ENCODE results near the gene GPRC6A. TPM values are rescaled to one million over a fixed set of nuclear protein-coding genes. Genes with fewer than 3 reads are reported as not detected.

The GPRC6A gene
- total and polyA plus RNA-seq, 4 donors, result not detected

DNA sequence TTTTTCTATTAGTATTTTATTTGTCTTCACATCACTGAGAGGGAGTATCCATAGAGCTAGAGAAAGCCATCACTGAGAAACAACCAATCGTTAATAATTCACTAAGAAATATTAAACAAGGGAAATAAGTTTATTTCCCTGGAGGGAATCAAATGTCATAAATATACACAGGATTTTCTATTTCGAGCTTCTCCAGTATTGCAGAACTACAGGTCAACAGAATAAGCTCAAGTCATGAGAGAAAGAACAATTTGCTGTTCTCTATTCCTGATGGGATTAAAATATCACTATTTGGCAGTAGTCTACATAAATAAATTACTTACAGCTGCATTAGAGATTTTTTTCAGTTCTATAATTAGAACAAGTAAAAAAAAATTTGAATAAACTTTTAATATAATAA lies 61.2 kb downstream of the GPRC6A start:
- H3K27ac ChIP-seq (ENCODE audit: low read depth in 1 of 2, low read length in 2 of 2), result no peak overlapping the region
- WGBS, result 75% methylated on average over 2 of the region's 2 CpGs
- no peak for TF ChIP-seq YY1 (IDR thresholded peaks at IDR 0.05)
- no peak for TF ChIP-seq HNF4A (conservative IDR thresholded peaks at IDR 0.05)
- TF ChIP-seq, protein P1, sequence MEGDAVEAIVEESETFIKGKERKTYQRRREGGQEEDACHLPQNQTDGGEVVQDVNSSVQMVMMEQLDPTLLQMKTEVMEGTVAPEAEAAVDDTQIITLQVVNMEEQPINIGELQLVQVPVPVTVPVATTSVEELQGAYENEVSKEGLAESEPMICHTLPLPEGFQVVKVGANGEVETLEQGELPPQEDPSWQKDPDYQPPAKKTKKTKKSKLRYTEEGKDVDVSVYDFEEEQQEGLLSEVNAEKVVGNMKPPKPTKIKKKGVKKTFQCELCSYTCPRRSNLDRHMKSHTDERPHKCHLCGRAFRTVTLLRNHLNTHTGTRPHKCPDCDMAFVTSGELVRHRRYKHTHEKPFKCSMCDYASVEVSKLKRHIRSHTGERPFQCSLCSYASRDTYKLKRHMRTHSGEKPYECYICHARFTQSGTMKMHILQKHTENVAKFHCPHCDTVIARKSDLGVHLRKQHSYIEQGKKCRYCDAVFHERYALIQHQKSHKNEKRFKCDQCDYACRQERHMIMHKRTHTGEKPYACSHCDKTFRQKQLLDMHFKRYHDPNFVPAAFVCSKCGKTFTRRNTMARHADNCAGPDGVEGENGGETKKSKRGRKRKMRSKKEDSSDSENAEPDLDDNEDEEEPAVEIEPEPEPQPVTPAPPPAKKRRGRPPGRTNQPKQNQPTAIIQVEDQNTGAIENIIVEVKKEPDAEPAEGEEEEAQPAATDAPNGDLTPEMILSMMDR (IDR thresholded peaks at IDR 0.05; ENCODE audit: low read depth, low read length, missing input control), result no peak
- TF ChIP-seq, protein P2, sequence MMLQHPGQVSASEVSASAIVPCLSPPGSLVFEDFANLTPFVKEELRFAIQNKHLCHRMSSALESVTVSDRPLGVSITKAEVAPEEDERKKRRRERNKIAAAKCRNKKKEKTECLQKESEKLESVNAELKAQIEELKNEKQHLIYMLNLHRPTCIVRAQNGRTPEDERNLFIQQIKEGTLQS (IDR thresholded peaks at IDR 0.05), result no peak
- no peak for TF ChIP-seq FOXA2 (IDR thresholded peaks at IDR 0.05)
- TF ChIP-seq, protein P3, sequence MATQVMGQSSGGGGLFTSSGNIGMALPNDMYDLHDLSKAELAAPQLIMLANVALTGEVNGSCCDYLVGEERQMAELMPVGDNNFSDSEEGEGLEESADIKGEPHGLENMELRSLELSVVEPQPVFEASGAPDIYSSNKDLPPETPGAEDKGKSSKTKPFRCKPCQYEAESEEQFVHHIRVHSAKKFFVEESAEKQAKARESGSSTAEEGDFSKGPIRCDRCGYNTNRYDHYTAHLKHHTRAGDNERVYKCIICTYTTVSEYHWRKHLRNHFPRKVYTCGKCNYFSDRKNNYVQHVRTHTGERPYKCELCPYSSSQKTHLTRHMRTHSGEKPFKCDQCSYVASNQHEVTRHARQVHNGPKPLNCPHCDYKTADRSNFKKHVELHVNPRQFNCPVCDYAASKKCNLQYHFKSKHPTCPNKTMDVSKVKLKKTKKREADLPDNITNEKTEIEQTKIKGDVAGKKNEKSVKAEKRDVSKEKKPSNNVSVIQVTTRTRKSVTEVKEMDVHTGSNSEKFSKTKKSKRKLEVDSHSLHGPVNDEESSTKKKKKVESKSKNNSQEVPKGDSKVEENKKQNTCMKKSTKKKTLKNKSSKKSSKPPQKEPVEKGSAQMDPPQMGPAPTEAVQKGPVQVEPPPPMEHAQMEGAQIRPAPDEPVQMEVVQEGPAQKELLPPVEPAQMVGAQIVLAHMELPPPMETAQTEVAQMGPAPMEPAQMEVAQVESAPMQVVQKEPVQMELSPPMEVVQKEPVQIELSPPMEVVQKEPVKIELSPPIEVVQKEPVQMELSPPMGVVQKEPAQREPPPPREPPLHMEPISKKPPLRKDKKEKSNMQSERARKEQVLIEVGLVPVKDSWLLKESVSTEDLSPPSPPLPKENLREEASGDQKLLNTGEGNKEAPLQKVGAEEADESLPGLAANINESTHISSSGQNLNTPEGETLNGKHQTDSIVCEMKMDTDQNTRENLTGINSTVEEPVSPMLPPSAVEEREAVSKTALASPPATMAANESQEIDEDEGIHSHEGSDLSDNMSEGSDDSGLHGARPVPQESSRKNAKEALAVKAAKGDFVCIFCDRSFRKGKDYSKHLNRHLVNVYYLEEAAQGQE (IDR thresholded peaks at IDR 0.05), result no peak
- TF ChIP-seq, protein P4, sequence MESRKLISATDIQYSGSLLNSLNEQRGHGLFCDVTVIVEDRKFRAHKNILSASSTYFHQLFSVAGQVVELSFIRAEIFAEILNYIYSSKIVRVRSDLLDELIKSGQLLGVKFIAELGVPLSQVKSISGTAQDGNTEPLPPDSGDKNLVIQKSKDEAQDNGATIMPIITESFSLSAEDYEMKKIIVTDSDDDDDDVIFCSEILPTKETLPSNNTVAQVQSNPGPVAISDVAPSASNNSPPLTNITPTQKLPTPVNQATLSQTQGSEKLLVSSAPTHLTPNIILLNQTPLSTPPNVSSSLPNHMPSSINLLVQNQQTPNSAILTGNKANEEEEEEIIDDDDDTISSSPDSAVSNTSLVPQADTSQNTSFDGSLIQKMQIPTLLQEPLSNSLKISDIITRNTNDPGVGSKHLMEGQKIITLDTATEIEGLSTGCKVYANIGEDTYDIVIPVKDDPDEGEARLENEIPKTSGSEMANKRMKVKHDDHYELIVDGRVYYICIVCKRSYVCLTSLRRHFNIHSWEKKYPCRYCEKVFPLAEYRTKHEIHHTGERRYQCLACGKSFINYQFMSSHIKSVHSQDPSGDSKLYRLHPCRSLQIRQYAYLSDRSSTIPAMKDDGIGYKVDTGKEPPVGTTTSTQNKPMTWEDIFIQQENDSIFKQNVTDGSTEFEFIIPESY (IDR thresholded peaks at IDR 0.05), result no peak
- TF ChIP-seq, protein P5, sequence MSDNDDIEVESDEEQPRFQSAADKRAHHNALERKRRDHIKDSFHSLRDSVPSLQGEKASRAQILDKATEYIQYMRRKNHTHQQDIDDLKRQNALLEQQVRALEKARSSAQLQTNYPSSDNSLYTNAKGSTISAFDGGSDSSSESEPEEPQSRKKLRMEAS (IDR thresholded peaks at IDR 0.05), result no peak

DNA sequence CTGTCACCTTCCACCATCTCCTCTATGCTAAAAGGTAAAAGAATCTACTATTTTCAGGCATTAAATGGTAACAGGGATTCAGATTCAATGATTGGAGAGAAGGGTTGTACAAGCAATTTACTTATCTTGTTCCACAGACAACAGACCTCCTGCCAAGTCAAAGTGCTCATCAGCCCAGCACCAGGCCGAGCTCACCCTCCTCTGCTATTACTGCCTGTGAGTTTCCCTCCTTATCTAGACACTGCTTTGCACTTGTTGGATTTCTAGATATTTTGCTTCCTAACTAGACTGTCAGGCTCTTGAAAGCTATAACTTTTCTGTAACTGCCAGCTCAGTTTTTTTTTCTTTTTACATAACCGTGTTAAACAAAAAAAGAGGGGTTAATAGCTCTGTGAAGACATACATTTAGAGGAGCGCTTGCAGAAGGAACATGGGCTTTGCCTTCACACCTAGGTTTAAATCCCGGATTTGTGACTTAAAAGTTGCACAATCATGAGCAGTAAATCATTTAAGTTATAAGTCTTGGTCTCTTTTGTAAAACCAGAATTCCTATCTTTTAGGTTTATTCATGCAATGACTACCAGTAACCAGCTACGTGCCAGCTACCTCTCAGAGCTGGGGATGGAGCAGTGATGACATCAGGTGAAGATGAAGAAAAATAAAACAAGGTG lies 62.2 kb downstream of the GPRC6A start:
- H3K9me3 ChIP-seq (ENCODE audit: control insufficient read depth in 4 of 4, low read length in 3 of 4), result no peaks in the 10 kb centered on the region
- no peaks in the 10 kb centered on the region for H3K36me3 ChIP-seq (ENCODE audit: control insufficient read depth in 4 of 4, insufficient read depth in 3 of 4, low read depth in 1 of 4, low read length in 3 of 4)
- H3K27ac ChIP-seq (ENCODE audit: low read depth in 1 of 2, low read length in 2 of 2), result no peak overlapping the region
- no peak for TF ChIP-seq RAD21 (IDR thresholded peaks at IDR 0.05)
- no peak for TF ChIP-seq SP1 (IDR thresholded peaks at IDR 0.05)
- no peak for TF ChIP-seq GABPA (IDR thresholded peaks at IDR 0.05 in 1 of 2, conservative IDR thresholded peaks at IDR 0.05 in 1 of 2)
- no peak for TF ChIP-seq HNF4G (IDR thresholded peaks at IDR 0.05)
- TF ChIP-seq TAF1 (conservative IDR thresholded peaks at IDR 0.05), result no peak
- no peak for TF ChIP-seq EGR1 (IDR thresholded peaks at IDR 0.05; ENCODE audit: low read depth in 2 of 2)
- TF ChIP-seq, protein P2 (IDR thresholded peaks at IDR 0.05), result no peak
- TF ChIP-seq HNF4A (conservative IDR thresholded peaks at IDR 0.05), result no peak
- TF ChIP-seq FOXA1 (IDR thresholded peaks at IDR 0.05), result no peak
- no peak for TF ChIP-seq JUND (IDR thresholded peaks at IDR 0.05)
- no peak overlapping the region for H3K9ac ChIP-seq (ENCODE audit: low read depth in 1 of 2, low read length in 2 of 2)
- DNase-seq (ENCODE audit: low spot score), result no peak
- H3K27me3 ChIP-seq (ENCODE audit: control insufficient read depth in 4 of 4, insufficient read depth in 4 of 4, low read length in 3 of 4), result peaks cover 0 to 13% (median 3%) of the 10 kb centered on the region in 4 donors
- WGBS, result 69% methylated on average over 5 of the region's 5 CpGs
- no peak overlapping the region for H3K4me3 ChIP-seq (ENCODE audit: low read depth in 1 of 3, low read length in 3 of 3)
- H3K4me1 ChIP-seq (ENCODE audit: control insufficient read depth in 4 of 4, insufficient read depth in 4 of 4, low read length in 3 of 4), result peaks cover 3 to 13% (median 10%) of the 10 kb centered on the region in 4 donors

More for the DNA sequence above, 61.2 kb downstream of the GPRC6A start:
- Histone ChIP-seq H3K4me1 (ENCODE audit: control insufficient read depth in 4 of 4, insufficient read depth in 4 of 4, low read length in 3 of 4) (peaks cover 3 to 13% (median 10%) of the 10 kb centered on the region in 4 donors), H3K9ac (ENCODE audit: low read depth in 1 of 2, low read length in 2 of 2) (no peak overlapping the region), H3K36me3 (ENCODE audit: control insufficient read depth in 4 of 4, insufficient read depth in 3 of 4, low read depth in 1 of 4, low read length in 3 of 4) (no peaks in the 10 kb centered on the region), H3K9me3 (ENCODE audit: control insufficient read depth in 4 of 4, low read length in 3 of 4) (no peaks in the 10 kb centered on the region), H3K27me3 (ENCODE audit: control insufficient read depth in 4 of 4, insufficient read depth in 4 of 4, low read length in 3 of 4) (peaks cover 0 to 10% (median 3%) of the 10 kb centered on the region in 4 donors), H3K4me3 (ENCODE audit: low read depth in 1 of 3, low read length in 3 of 3) (no peak overlapping the region)
- no peak for DNase-seq (ENCODE audit: low spot score)

All from liver (tissue), 9 donors.